ENCODE data around the gene FAAH2. TPM values are rescaled to one million over a fixed set of nuclear protein-coding genes. Genes with fewer than 3 reads are reported as not detected.

The FAAH2 gene
- polyA plus RNA-seq, 1 donor (not counting 4 experiments of a cell fraction or from before 2014, with no cell fraction given), result 1.7 TPM

GRCh38 chrX:57267308-57267707 is 19.2 kb upstream of the FAAH2 start:
- Histone ChIP-seq H3K4me1 (ENCODE audit: control insufficient read depth, extremely low read depth, insufficient read depth, low read length) (no peaks in the 10 kb centered on the region), H2AFZ (ENCODE audit: control insufficient read depth, low read length) (no peak overlapping the region), H3K79me2 (ENCODE audit: control insufficient read depth, insufficient read depth, low read length) (no peaks in the 10 kb centered on the region), H3K4me3 (ENCODE audit: control insufficient read depth in 2 of 3, extremely low read depth in 1 of 3, insufficient read depth in 2 of 3, low read depth in 1 of 3, low read length in 3 of 3) (no peak overlapping the region), H3K4me2 (ENCODE audit: control insufficient read depth, extremely low read depth, insufficient read depth, low read depth, low read length) (no peak overlapping the region), H3K27ac (ENCODE audit: control insufficient read depth, insufficient read depth, low read length) (no peak overlapping the region), H4K20me1 (ENCODE audit: control insufficient read depth, extremely low read depth, insufficient read depth, low read length) (no peaks in the 10 kb centered on the region), H3K36me3 (ENCODE audit: control insufficient read depth in 2 of 2, extremely low read depth in 1 of 2, insufficient read depth in 2 of 2, low read length in 2 of 2) (no peaks in the 10 kb centered on the region), H3K9me3 (ENCODE audit: control insufficient read depth, low read depth, low read length) (peaks cover 3% of the 10 kb centered on the region), H3K9me1 (ENCODE audit: control insufficient read depth, extremely low read depth, insufficient read depth, low read length) (no peaks in the 10 kb centered on the region), H3K27me3 (ENCODE audit: control insufficient read depth, extremely low read depth, insufficient read depth, low read length) (no peaks in the 10 kb centered on the region), H3K9ac (ENCODE audit: control insufficient read depth, extremely low read depth, insufficient read depth, low read length) (no peak overlapping the region)
- dilution Hi-C loops (cut with MboI; ENCODE audit: extremely low pct_ligation_motif_present, low sequenced_read_pairs), result no loop called here
- DNase-seq (ENCODE audit: low read depth, low spot score), result no peak
- FAIRE-seq, result no peak
- TF ChIP-seq, protein P1, sequence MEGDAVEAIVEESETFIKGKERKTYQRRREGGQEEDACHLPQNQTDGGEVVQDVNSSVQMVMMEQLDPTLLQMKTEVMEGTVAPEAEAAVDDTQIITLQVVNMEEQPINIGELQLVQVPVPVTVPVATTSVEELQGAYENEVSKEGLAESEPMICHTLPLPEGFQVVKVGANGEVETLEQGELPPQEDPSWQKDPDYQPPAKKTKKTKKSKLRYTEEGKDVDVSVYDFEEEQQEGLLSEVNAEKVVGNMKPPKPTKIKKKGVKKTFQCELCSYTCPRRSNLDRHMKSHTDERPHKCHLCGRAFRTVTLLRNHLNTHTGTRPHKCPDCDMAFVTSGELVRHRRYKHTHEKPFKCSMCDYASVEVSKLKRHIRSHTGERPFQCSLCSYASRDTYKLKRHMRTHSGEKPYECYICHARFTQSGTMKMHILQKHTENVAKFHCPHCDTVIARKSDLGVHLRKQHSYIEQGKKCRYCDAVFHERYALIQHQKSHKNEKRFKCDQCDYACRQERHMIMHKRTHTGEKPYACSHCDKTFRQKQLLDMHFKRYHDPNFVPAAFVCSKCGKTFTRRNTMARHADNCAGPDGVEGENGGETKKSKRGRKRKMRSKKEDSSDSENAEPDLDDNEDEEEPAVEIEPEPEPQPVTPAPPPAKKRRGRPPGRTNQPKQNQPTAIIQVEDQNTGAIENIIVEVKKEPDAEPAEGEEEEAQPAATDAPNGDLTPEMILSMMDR (optimal IDR thresholded peaks at IDR 0.05 in 1 of 3, IDR thresholded peaks at IDR 0.05 in 1 of 3, conservative IDR thresholded peaks at IDR 0.05 in 1 of 3; ENCODE audit: extremely low read depth in 1 of 3, insufficient read depth in 2 of 3, low read length in 3 of 3), result no peak
- no peak for TF ChIP-seq EZH2 (IDR thresholded peaks at IDR 0.05; ENCODE audit: low read length)

GRCh38 chrX:57270980-57271379 is 15.5 kb upstream of the FAAH2 start:
- H3K79me2 ChIP-seq (ENCODE audit: control insufficient read depth, insufficient read depth, low read length), result no peaks in the 10 kb centered on the region
- no peak overlapping the region for H3K9ac ChIP-seq (ENCODE audit: control insufficient read depth, extremely low read depth, insufficient read depth, low read length)
- dilution Hi-C loops (cut with MboI; ENCODE audit: extremely low pct_ligation_motif_present, low sequenced_read_pairs), result no loop called here
- no peaks in the 10 kb centered on the region for H3K4me1 ChIP-seq (ENCODE audit: control insufficient read depth, extremely low read depth, insufficient read depth, low read length)
- H3K4me3 ChIP-seq (ENCODE audit: control insufficient read depth in 2 of 3, extremely low read depth in 1 of 3, insufficient read depth in 2 of 3, low read depth in 1 of 3, low read length in 3 of 3), result no peak overlapping the region
- no peak for TF ChIP-seq EZH2 (IDR thresholded peaks at IDR 0.05; ENCODE audit: low read length)
- TF ChIP-seq, protein P1 (optimal IDR thresholded peaks at IDR 0.05 in 1 of 3, IDR thresholded peaks at IDR 0.05 in 1 of 3, conservative IDR thresholded peaks at IDR 0.05 in 1 of 3; ENCODE audit: extremely low read depth in 1 of 3, insufficient read depth in 2 of 3, low read length in 3 of 3), result no peak
- no peaks in the 10 kb centered on the region for H3K27me3 ChIP-seq (ENCODE audit: control insufficient read depth, extremely low read depth, insufficient read depth, low read length)
- no peaks in the 10 kb centered on the region for H4K20me1 ChIP-seq (ENCODE audit: control insufficient read depth, extremely low read depth, insufficient read depth, low read length)
- no peaks in the 10 kb centered on the region for H3K36me3 ChIP-seq (ENCODE audit: control insufficient read depth in 2 of 2, extremely low read depth in 1 of 2, insufficient read depth in 2 of 2, low read length in 2 of 2)
- H3K9me3 ChIP-seq (ENCODE audit: control insufficient read depth, low read depth, low read length), result peaks cover 3% of the 10 kb centered on the region
- no peak overlapping the region for H3K4me2 ChIP-seq (ENCODE audit: control insufficient read depth, extremely low read depth, insufficient read depth, low read depth, low read length)
- H3K27ac ChIP-seq (ENCODE audit: control insufficient read depth, insufficient read depth, low read length), result no peak overlapping the region
- H3K9me1 ChIP-seq (ENCODE audit: control insufficient read depth, extremely low read depth, insufficient read depth, low read length), result no peaks in the 10 kb centered on the region
- no peak overlapping the region for H2AFZ ChIP-seq (ENCODE audit: control insufficient read depth, low read length)
- no peak for FAIRE-seq
- no peak for DNase-seq (ENCODE audit: low read depth, low spot score)
